Nephron (organoid): ENCODE measurements around the gene WDFY1.

Source experiments
- H3K27ac Mint-ChIP-seq, 3 experiments: 2 replicates each; pipeline ENCODE4 v1.8.0; 2020; ENCODE audit warnings: mixed read lengths in 3 of 3, mild to moderate bottlenecking in 2 of 3, moderate library complexity in 1 of 3
- H3K27me3 Mint-ChIP-seq: 2 replicates; pipeline ENCODE4 v1.8.0; 2021; ENCODE audit warnings: low read depth, mild to moderate bottlenecking, moderate library complexity, mixed read lengths
- H3K36me3 Mint-ChIP-seq: 2 replicates; pipeline ENCODE4 v1.8.0; 2020; ENCODE audit warnings: low read depth, mixed read lengths
- H3K4me1 Mint-ChIP-seq: 2 replicates; pipeline ENCODE4 v1.8.0; 2020; ENCODE audit warnings: mixed read lengths
- H3K4me3 Mint-ChIP-seq, 3 experiments: 2 replicates each; pipeline ENCODE4 v1.8.0; 2020; ENCODE audit warnings: mild to moderate bottlenecking in 3 of 3, mixed read lengths in 3 of 3, moderate library complexity in 2 of 3
- H3K9me3 Mint-ChIP-seq: 2 replicates; pipeline ENCODE4 v1.8.0; 2020; ENCODE audit warnings: mixed read lengths
- CTCF ChIP-seq, 3 experiments: fragments of 200-600 bp; sonication (generic); IDR thresholded peaks; one replicate each; pipeline ENCODE4 v1.5.0; 2021; ENCODE audit warnings: antibody characterized with exemption in 3 of 3; ENCODE audit not compliant: unreplicated experiment in 3 of 3

The WDFY1 gene

GRCh38 chr2:223828314-223828713, 116.8 kb downstream of the WDFY1 start:
- Mint-ChIP-seq H3K9me3 (no peaks in the 10 kb centered on the region), H3K27me3 (peaks cover 10% of the 10 kb centered on the region), H3K27ac (no peak overlapping the region), H3K4me1 (no peaks in the 10 kb centered on the region), H3K4me3 (no peak overlapping the region), H3K36me3 (peaks cover 8% of the 10 kb centered on the region)
- no peak for TF ChIP-seq CTCF (IDR thresholded peaks at IDR 0.05; ENCODE audit: unreplicated experiment in 3 of 3)

- no peaks in the 10 kb centered on the region for H3K4me1 Mint-ChIP-seq
- TF ChIP-seq CTCF (IDR thresholded peaks at IDR 0.05; ENCODE audit: unreplicated experiment in 3 of 3) = no peak
- peak overlapping the region in 1 of 3 experiments; percentile 24 for H3K27ac Mint-ChIP-seq
- H3K4me3 Mint-ChIP-seq = no peak overlapping the region
- no peaks in the 10 kb centered on the region for H3K9me3 Mint-ChIP-seq
- peaks cover 8% of the 10 kb centered on the region for H3K36me3 Mint-ChIP-seq
- H3K27me3 Mint-ChIP-seq = peaks cover 5% of the 10 kb centered on the region
Measured at GRCh38 chr2:223826995-223827394, 118.1 kb downstream of the WDFY1 start.
